Loucy (cell line): ENCODE results near the gene RAI14.

Experiments
- H2AFZ ChIP-seq: fragments of 200-600 bp; sonication (generic); 2 replicates; pipeline ENCODE4 v1.6.0; 2016; ENCODE audit warnings: antibody characterized with exemption, mild to moderate bottlenecking, low read length, moderate library complexity
- H3F3A ChIP-seq: fragments of 200-600 bp; 2 replicates; pipeline ENCODE4 v1.6.0; 2016; ENCODE audit warnings: antibody characterized with exemption, low read depth, mild to moderate bottlenecking
- H3K27me3 ChIP-seq: fragments of 200-600 bp; sonication (generic); 2 replicates; pipeline ENCODE4 v1.6.1; 2014; ENCODE audit warnings: low read length, mild to moderate bottlenecking; ENCODE audit not compliant: insufficient read depth, poor library complexity, severe bottlenecking
- H3K36me3 ChIP-seq: fragments of 200-600 bp; sonication (generic); 2 replicates; pipeline ENCODE4 v1.6.1; 2016; ENCODE audit warnings: low read length; ENCODE audit not compliant: insufficient read depth
- H3K4me1 ChIP-seq: fragments of 200-600 bp; sonication (generic); 2 replicates; pipeline ENCODE4 v1.5.1; 2014; ENCODE audit warnings: low read length, mild to moderate bottlenecking; ENCODE audit not compliant: insufficient read depth, poor library complexity, severe bottlenecking
- H3K4me2 ChIP-seq: fragments of 200-600 bp; sonication (generic); 2 replicates; pipeline ENCODE4 v1.6.0; 2014; ENCODE audit warnings: antibody characterized with exemption, low read length, low read depth, mild to moderate bottlenecking; ENCODE audit not compliant: poor library complexity, severe bottlenecking
- H3K4me3 ChIP-seq: fragments of 200-600 bp; sonication (generic); 2 replicates; pipeline ENCODE4 v1.5.1; 2014; ENCODE audit warnings: low read length, mild to moderate bottlenecking, mixed read lengths; ENCODE audit not compliant: poor library complexity, severe bottlenecking
- H3K79me2 ChIP-seq: fragments of 200-600 bp; sonication (generic); 2 replicates; pipeline ENCODE4 v1.6.1; 2014; ENCODE audit warnings: low read length; ENCODE audit not compliant: insufficient read depth
- H3K9ac ChIP-seq: fragments of 200-600 bp; sonication (generic); 2 replicates; pipeline ENCODE4 v1.6.0; 2014; ENCODE audit warnings: mild to moderate bottlenecking, low read depth, low read length, moderate library complexity; ENCODE audit not compliant: poor library complexity, severe bottlenecking
- H3K9me2 ChIP-seq: fragments of 200-600 bp; sonication (generic); replicated peaks from 2 replicates; pipeline ENCODE4 v1.6.1; 2016; ENCODE audit warnings: low read depth, low read length, mixed read lengths
- H3K9me3 ChIP-seq: fragments of 200-600 bp; sonication (generic); 2 replicates; pipeline ENCODE4 v1.6.1; 2014; ENCODE audit warnings: mild to moderate bottlenecking, antibody characterized with exemption, low read length, low read depth; ENCODE audit not compliant: insufficient read depth
- H4K20me1 ChIP-seq: fragments of 200-600 bp; sonication (generic); 2 replicates; pipeline ENCODE4 v1.6.0; 2014; ENCODE audit warnings: antibody characterized with exemption, low read length, mild to moderate bottlenecking; ENCODE audit not compliant: insufficient read depth, poor library complexity, severe bottlenecking
- EZH2phosphoT487 ChIP-seq: fragments of 200-600 bp; IDR thresholded peaks from 2 replicates; pipeline ENCODE4 v1.6.1; 2018; ENCODE audit warnings: antibody characterized with exemption, mild to moderate bottlenecking, moderate library complexity, borderline replicate concordance
- TF ChIP-seq, protein P1 (sequence below): fragments of 200-600 bp; sonication (generic); conservative IDR thresholded peaks from 2 replicates; pipeline ENCODE4 v1.5.1; 2014; ENCODE audit warnings: mild to moderate bottlenecking, antibody characterized with exemption, low read length

The RAI14 gene

DNA sequence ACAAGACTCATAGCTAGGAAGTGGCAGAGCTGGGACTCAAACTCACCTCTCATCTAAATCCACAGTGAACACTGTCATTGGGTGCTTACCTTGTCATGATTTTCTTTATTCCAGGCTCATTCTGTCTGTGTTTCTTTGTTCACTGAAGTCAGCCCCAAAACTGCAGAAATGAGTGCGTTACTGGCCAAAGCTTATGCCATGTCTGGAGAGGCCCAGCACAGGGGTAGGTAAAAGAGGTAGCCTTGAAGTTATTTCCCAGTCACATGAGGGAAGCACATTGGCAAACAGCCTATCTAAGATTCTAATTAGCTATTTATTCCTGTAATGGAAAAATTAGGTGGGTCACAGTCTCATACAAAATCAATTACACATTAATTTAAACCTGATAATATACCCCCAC, 212.7 kb downstream of the RAI14 start:
- TF ChIP-seq, protein P1, sequence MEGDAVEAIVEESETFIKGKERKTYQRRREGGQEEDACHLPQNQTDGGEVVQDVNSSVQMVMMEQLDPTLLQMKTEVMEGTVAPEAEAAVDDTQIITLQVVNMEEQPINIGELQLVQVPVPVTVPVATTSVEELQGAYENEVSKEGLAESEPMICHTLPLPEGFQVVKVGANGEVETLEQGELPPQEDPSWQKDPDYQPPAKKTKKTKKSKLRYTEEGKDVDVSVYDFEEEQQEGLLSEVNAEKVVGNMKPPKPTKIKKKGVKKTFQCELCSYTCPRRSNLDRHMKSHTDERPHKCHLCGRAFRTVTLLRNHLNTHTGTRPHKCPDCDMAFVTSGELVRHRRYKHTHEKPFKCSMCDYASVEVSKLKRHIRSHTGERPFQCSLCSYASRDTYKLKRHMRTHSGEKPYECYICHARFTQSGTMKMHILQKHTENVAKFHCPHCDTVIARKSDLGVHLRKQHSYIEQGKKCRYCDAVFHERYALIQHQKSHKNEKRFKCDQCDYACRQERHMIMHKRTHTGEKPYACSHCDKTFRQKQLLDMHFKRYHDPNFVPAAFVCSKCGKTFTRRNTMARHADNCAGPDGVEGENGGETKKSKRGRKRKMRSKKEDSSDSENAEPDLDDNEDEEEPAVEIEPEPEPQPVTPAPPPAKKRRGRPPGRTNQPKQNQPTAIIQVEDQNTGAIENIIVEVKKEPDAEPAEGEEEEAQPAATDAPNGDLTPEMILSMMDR = no peak
- Histone ChIP-seq H3K9me3 (no peaks in the 10 kb centered on the region), H3K36me3 (no peaks in the 10 kb centered on the region), H3K79me2 (no peaks in the 10 kb centered on the region), H4K20me1 (no peaks in the 10 kb centered on the region), H3F3A (no peaks in the 10 kb centered on the region), H3K4me2 (no peak overlapping the region), H3K9ac (no peak overlapping the region), H3K4me1 (peaks cover 23% of the 10 kb centered on the region), H3K27me3 (no peaks in the 10 kb centered on the region), H3K9me2 (no peaks in the 10 kb centered on the region), H2AFZ (no peak overlapping the region), H3K4me3 (no peak overlapping the region)

DNA sequence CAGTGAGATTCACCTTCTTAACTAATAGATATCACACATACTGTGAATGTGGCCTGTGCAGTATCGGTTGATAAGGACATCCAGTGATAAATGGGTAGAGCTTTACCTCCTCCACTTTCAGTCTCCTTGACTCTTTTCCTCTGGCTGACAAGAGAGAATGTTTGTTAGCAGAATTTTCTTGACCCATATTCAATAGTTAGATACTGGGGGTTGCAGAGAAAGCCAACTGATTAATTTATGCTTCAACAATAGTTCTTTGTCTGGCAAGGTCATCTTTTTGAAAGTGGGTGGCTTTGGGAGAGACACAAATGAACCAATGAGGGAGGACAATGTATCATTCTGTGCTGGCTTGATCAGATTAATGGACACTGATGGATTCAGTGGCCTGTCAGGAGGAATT, 213.1 kb downstream of the RAI14 start:
- TF ChIP-seq EZH2phosphoT487 = no peak
- TF ChIP-seq, protein P1 = no peak
- Histone ChIP-seq H4K20me1 (no peaks in the 10 kb centered on the region), H3F3A (no peaks in the 10 kb centered on the region), H2AFZ (0 out of 2 replicates have a peak overlapping the region, but pooled peaks have one; percentile 32), H3K9me2 (no peaks in the 10 kb centered on the region), H3K9me3 (no peaks in the 10 kb centered on the region), H3K36me3 (no peaks in the 10 kb centered on the region), H3K4me3 (no peak overlapping the region), H3K4me2 (no peak overlapping the region), H3K9ac (no peak overlapping the region), H3K79me2 (no peaks in the 10 kb centered on the region), H3K4me1 (peaks cover 18% of the 10 kb centered on the region), H3K27me3 (no peaks in the 10 kb centered on the region)

DNA sequence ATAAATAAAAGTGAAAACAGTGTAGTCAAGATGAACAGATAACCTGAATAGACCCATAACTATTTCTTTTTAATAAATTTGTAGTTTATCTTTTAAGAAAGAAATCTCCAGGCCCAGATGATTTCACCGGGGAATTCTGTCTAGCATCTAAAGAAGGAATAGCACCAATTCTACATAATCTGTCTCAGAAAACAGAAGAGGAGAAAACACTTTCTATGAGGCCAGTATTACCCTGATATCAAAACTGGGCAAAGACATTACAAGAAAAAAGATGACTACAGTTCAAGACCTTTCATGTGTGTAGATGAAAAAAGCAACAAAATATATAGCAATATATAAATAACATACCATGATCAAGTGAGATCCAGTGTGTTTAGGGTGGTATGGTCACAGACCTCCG, 214.3 kb downstream of the RAI14 start:
- Histone ChIP-seq H3K9ac (no peak overlapping the region), H3F3A (no peaks in the 10 kb centered on the region), H3K4me2 (no peak overlapping the region), H3K27me3 (no peaks in the 10 kb centered on the region), H3K9me2 (no peaks in the 10 kb centered on the region), H3K9me3 (no peaks in the 10 kb centered on the region), H3K4me1 (peaks cover 10% of the 10 kb centered on the region), H3K4me3 (no peak overlapping the region), H2AFZ (no peak overlapping the region), H4K20me1 (no peaks in the 10 kb centered on the region), H3K79me2 (no peaks in the 10 kb centered on the region), H3K36me3 (no peaks in the 10 kb centered on the region)
- no peak for TF ChIP-seq EZH2phosphoT487
- TF ChIP-seq, protein P1 = no peak
